Heart left ventricle (tissue), 13 donors: ENCODE data around the gene FOXK2.

ENCODE experiments used
- CTCF ChIP-seq, 12 donors: fragments of 200-600 bp; sonication (generic) in 4 of 12; IDR thresholded peaks; one replicate each; pipeline versions ENCODE4 v1.5.0 to v1.8.0; 2018 to 2022; ENCODE audit warnings: antibody characterized with exemption in 12 of 12, mild to moderate bottlenecking in 5 of 12
- POLR2A ChIP-seq, 2 donors: fragments of 450-650 bp; IDR thresholded peaks; one replicate each; pipeline ENCODE4 v1.6.1; 2017; ENCODE audit warnings: antibody characterized with exemption in 2 of 2, mild to moderate bottlenecking in 2 of 2, moderate library complexity in 2 of 2
- donor health status: ischemic (EF 13 %, LVEDD 7.1; RV severe dilation, severe dysfunction).
- donor health status: DM: no; HTN: yes; CAD: no.
- donor health status: DM: no; HTN: no; CAD: no.
- donor health status: ischemic (EF 25% LVEDD 6.9; RV normal size, moderate dysfunction).
- donor health status: ischemic (EF 25% LVEDD 5.7; RV mildly dilated, moderate dysfunction).
- donor health status: ischemic (EF 35%, LVEDD 5.7; RV mildly dilated, moderate dysfunction).
- donor health status: nonischemic (EF 11% LVEDD 7.7; RV severe dilation, severe dysfunction).
- donor health status: DM: yes; HTN: yes; CAD: no.
- donor health status: PGD.
- donor health status: ischemic (EF 29% LVEDD 5.4; RV normal size, mild dysfunction).
- donor health status: nonischemic (EF 23%, LVEDD 6.1; RV moderate dilation, normal function).

GRCh38 chr17:82623707-82624106, 104.2 kb downstream of the FOXK2 start:
- no peak for TF ChIP-seq POLR2A (IDR thresholded peaks at IDR 0.05)
- no peak for TF ChIP-seq CTCF (IDR thresholded peaks at IDR 0.05)
